GM21390 (cell line): ENCODE results near the gene NREP.
A peak's percentile ranks its signal among the peaks of the same experiment; 100 is the strongest.

Experiments
- ATAC-seq: cut with Tn5 transposase; IDR thresholded peaks from one replicate; pipeline ENCODE4 v1.9.1; 2021; ENCODE audit not compliant: unreplicated experiment

The NREP gene

DNA sequence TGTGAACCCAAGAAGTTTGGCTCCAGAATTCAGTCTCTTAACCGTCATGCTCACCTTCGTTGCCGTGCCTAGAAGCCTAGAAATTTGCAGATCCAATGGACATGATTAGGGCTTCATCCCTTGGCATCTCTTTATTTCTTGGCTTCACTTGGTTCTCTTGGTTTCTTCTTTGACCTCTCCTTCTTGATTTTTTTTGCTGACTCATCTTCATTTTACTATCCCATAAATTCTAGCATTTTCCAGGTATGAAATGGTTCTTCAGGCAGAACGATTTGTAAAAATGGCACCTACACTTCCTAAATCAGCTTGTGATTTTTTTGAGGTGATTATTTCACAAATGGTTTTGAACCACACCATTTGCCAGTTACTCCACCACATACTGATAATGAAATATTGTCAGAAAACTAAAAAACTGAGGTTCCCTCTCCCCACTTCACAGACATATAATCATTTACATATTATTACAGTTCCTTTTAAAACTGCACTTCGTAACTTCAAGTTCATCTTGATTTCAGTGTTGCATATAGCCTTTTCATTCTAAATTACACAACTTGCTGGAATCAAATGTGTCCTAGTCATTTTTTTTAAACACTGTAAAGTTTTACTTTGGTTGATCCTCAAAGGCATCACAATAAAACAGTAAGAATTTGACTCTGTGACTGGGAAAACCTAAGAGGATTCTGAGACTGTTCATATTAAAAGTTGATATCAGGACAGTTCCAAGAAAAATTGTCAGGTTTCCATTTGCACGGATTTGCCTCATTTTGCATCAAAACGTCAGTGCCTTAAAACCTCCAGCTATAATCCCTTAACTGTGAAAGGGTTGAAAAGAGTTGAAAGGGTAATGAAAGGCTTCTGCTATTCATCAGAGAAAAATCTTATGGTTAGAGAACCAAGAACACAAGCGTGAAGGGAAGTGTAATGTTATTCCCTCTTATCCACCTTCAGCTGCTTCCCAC is 8.9 kb upstream of the NREP start:
- no peak for ATAC-seq

DNA sequence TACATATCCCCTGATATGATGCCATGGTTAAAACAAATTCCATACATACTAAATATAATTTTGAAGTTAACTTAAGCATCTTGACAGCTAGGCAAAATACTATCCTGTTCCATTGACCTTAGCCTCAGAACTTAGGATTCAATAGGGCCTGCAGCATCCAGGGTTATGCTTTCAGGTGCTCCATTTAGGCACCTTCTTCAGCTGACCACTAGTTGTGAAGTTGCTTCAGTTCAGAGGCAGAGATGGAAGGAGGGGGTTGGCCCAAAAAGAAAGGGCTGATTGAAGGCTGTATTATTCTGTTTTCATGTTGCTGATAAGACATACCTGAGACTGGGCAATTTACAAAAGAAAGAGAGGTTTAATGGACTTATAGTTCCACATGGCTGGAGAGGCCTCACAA is 7.0 kb upstream of the NREP start:
- ATAC-seq: no peak

DNA sequence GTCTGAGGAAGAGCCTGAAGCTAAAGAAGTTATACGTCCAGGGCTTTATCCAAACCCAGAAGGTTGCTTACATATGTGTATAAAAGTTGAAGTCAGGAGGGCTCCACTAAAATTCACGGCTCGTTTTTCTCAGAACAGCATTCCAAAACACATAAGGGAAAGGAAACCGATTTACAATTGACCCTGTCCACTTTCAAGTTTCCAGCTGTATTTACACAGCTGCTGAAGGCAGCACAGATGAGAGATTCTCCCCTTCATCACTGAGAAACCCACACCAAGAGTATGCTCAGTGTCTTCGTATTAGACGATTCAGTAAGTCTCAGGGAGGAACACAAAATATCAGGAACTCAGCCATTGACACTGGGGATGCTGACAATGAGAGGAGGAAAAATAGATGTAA is 5.9 kb upstream of the NREP start:
- ATAC-seq: no peak

DNA sequence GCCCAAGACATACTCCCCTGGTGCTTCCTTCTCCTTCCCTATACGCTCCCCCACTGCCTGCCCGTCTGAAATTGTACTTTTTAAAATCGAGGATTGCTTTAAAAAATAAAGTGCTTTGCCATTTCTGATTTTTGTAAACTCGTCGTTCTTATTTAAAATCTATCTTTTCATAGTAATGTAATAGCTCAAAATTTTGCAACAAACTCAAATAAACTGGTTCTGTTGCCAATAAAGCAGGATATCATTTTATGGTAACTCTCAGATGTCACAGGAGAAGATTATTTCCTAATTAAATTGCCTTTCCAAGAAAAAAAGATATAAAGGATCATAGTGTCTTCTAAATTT is 1.3 kb upstream of the NREP start:
- no peak for ATAC-seq

DNA sequence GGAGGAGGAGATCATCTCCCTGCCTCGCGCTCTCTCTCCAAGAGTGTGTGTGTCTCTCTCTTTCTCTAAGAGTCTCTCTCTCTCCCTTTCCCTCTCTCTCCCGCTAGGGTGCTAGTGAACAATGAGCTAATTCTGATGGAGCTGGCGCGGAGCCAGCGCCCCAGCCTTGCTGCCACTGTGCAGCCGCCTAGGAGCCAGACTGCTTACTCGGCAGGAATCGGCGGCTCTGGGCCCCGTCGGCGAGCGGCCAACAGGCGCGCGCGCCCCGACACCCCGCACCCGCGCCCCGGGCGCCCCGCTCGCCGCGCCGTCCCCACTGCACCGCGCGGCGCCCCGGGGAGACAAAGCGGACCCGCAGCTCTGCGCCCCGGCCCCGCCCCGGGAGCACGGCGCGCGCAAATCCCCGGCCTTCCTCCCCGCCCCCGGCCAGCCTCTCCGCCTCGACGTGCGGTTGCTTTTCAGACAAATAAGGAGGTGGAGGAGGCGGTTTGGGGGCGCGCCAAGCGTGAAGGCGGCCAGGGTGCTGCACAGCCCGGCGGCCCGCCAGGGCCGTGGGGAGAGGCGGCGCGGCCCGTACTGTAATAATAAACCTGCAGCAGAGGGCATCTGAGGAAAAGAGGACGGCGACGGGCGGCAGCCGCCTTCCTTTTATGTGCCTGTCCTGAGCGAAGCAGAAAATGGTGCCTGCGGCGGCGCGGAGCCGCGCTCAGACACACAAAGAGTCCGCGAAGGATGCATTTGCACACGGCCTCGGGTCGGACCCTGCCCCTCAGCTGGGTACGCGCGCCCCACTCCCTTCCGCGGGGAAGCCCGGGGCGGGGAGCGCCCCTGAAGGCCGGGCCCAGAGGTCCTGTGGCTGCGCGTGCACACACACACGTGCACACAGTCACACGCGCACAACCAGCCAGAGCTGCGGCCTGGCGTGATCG is 625 bp upstream of the NREP start:
- ATAC-seq: peak; percentile 72

DNA sequence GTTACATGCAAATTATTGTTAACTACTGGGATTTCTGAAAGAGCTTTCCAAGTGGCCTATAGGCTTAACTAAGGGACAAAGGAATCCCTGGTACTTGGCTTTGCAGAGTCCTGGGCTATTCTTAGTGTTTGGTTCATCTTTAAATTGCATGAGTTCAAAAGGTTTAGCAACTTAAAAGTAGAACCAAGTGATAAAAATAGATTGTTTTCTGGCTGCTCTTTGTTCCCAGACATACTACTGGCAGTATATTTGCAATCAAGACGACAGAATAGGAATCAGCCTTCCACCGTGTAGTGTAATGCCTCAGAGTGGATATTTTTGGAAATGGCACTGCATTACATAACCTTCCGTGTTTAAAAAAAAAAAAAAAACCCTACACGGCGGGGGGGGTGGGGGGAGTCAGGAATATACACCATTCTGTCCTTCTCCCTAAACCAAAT is 1.0 kb downstream of the NREP start:
- ATAC-seq: no peak

DNA sequence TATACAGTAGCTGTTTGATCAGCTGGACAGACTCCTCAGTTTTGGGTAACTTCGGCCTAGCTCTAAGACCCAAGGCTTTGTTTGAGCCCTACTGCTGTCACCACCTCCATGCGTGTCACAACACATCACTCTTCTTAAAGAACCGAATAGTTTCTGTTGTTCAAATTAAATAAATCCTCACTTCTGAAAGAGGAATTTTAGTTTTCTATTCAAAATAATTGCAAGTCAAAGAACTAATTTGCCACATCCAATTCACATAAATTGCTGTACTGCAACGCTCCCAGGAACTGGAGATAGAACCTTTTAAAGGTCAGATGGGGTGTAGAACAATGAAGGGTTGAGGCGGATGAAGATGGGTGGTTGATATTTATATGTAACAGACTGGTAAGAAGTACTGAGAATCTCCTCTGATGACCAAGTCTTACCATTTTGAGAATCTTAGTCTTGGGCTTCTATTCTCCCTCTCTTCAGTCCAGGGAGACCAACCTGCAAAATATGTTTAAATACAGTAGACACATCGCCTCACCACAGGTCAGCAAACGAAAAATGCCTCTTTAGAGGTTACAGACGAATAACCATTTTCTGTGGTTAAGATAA is 1.6 kb downstream of the NREP start:
- ATAC-seq: no peak

DNA sequence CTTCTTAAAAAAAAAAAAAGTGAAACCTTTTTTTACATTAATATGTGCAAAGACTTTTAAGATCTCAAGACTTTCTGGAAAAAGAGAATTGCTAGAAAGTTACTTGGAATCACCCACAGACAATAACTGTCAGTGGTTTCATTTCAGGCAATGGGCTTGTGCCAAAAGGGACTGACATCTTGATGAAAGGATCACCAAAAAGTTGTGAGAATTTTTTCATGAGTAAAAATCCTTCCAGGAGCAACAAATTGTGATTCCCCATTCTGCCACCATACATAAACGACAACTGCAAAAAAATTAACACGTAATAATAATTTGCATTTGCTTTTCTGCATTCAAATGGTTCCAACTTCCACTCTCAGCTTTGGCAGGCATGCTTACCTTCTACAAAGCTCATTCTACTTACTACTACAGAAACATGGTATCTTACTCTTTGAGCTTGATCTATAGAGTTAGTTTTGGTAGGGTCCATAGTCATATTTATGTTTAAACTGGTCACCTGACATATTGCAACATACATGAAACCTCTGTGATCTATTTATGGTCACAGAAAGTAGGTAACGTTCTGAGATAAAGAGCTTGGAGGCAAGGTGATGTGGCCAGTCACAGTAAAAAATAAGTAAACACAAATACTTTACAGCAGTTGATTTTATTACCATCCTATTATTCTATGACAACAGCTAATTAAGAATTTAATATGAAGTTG is 3.0 kb downstream of the NREP start:
- no peak for ATAC-seq

DNA sequence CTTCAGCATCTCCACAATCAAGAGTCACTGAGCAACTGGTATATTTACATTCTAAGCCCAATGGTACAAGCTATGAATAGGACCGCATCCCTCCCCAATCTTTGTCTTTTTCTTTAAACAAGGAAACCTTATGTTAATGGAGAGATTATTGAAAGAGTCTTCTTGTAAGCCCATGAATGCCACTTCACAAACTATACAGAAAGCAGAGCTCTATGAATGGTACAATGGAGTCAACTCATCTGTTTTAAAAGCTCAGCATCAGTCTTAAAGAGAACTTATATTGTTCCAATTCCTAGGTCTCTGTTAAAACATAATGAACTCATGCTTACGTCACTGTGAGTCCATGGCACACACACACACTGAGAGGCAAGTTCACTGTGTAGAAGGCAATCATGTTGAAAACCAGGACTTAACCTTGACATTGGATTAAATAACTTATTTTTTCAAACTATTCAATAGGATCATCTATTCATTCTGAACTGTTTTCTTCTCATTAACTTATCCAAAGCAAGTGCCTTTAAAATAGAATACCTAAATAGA is 4.5 kb downstream of the NREP start:
- ATAC-seq: no peak

DNA sequence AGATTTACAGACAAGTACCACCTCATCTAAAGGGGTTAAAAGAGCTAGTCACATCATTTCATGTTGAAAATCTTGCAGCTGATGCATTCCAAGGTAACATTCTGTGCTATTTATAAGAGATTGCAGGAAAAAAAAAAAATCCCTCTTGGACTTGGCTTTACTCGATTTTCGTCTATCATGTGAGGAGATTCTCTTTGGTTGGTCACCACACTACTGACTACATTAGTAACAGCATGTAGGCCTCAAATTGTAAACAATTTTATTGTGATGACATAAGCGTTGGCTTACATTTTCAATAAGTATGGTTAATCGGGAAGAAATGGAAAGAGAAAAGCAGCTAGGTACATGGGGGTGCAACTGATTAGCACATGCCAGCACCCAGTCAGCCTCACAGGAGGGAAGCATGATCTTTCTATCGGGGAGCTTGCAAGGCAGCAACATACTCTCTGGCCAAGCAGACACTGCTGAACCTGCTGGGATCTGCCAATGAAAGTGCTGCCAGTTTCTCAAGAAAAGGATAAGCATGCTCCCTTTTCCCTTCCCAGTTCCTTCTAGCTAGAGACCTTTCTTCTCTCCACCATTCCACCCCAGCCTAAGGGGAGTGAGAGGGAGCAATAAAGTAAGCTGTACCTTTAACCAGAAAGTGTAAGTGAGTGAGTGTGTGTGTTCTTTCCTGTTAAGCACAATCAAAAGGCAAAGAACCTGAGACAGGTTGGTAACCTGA is 7.5 kb downstream of the NREP start:
- ATAC-seq: no peak

DNA sequence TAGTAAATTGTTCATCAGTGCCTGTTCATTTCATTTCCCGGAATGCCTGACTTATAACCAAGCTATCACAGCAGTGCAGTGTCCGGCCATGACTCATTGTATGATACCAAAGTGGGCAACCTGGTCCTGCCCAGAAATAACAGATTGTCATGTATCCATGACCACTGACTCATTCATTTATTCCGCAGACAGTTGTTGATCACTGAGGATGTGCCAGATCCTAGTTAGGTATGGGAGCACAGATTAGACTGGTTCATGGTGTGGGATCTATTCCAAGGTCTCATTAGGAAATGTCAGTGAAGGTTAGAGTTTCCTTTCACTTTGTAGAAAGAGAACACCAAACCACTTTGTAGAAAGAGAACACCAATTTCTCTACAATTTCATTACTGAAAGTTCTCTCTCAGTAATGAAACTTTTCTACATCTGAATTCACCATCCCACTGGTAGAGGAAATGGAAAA is 8.7 kb downstream of the NREP start:
- ATAC-seq: no peak

DNA sequence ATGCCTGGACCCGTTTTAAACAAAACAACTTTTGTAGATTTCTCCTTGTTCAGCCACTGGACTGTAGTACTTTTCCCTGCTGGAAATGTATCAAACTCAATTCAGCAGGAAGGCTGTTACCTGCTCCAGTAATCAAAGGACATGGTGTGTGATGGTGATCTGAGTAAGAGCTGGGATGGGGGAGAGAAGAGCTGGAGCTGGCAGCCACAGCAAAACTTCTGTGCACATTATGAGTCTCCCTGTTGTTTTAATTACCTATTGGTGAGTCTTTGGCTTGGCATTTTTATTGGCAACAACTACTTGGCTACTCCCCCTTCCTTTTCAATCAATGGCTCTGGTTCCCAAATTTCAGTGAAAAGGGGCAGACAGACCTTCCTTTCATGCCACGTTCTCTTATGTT is 9.7 kb downstream of the NREP start:
- ATAC-seq: no peak

DNA sequence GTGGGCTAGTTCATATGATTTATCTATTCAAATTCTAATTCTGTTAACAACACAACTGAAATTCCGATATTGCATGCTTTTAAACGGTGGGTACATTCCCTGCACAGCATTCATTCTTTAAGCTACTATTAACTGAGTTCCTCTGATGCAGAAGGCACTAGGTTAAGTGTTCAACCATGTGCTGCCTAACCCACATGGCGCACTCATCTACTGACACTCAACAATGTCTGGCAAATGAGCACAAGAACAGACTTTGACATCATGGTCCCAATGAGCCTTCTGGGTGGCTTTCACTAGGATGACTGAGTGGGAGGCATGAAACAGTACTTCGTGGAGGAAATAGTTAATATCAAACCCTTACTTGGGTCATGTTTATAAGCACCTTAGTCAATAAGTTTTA is 10.2 kb downstream of the NREP start:
- no peak for ATAC-seq

DNA sequence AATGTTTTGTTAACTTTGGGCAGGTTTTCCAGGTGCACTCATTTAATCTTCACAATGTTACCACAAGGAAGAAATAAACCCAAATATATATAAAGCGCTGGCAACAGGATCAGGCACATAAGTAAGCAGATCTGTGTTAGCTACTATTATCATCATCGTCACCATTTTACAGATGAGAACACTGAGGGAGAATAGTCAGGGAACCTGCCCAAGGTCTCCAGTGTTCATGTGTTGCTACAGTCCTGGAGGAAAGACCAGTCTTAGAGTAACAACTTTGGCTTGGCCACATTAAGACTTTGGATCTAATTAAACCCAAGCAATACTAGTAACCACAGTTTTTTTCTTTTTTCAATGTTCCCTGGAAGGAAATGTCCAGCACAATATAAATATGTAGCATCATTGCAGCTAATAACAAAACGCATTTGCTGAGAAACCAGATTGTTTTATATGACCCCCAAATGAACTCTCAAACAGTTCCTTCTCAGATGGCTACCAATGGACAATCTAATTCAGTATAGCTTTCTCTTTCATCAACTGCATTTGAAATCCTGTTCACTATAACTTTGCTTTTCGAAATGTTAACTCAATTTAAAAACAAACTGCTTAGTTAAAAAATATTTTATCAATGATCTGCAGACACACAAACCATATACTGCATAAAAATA is 11.8 kb downstream of the NREP start:
- no peak for ATAC-seq

DNA sequence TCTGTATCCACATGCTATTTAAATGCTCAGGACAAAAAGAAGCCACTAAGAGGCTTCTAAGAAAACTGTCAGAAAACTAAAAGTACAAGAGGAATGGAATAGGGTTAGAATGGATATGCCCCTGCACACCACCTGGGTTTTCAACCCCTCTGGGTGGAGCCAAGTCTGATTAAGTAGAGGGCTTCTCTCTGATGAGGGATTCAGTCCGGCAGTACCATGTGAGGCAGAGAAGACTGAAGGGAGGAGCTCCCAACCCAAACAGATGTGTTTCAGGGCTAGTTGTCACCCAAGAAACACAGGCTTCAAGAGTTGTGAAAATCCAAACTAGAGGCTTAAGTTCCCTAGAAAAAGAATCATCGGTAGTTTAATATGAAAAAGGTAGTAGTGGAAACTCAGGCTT is 12.5 kb downstream of the NREP start:
- ATAC-seq: no peak

DNA sequence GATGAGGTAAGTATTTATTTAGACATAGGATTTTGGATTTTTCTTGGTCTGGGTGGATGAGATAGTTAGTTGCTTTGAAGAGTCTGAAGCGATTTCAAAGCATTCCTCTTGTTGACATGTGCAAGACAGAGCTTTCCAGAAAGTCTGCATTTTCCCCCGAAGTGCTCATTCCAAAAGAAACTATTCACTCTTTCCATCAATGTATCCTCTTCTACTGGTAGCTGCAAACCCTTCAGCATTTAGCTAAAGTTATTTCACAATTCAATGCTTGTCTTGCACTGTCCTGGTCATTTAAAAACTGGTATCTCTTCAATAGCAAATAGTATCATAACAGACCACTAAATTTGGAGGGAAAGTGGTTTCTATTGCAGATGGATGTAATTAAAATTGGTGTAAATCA is 13.0 kb downstream of the NREP start:
- ATAC-seq: no peak

DNA sequence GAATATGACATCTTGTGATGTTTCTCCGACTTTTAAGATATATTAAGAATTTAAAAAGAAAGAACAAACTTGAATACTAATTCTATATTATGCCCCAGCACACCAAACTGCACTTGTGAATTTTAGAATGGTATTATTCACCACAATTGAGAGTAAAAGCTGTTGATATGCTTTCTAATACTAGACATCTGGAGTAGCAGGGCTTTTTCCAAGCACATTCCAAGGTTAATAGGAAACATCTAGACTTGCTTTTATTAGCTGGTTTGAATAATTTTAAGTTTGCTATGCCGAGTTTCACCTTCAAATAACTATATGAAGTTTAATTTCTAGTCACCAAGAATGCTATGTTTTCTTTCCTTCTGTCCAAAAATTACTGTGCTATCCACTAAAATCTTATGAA is 13.5 kb downstream of the NREP start:
- no peak for ATAC-seq

DNA sequence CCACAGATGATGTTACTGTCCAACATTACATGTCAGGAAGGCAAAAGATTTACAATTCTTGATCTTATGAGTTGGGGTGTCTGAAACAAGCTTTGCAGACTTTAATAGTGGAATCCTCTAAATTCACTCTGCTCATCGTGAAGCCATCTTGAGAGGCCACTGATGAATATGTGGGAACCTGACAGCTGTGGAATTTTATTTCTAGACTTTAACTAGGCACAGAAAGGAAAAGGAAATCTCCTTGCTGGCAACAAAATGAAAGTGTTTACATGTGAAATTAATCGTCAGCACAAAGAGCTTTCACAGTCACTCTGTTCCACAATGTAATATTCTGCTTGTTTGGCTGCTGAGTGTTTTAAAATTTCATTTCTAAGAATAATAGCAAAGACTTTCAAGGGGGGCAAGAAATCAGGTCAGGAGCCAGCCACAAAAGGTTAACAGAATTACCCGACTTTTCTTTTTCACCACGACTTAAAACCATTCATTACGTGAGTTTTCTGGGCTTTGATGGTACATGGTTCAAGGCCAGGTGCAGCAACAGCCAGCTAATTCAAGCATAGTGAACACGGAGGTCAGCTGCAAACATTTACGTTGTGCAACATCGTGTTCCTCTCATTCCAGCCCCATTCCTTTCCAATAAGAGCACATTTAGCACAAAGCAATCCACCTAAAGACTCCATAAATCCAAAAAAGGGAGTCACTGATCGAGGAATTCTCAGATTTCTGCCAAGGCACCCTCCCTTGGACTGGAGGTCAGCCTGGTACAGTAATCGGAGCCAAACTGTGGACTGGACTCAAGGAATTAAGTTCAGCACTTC is 14.6 kb downstream of the NREP start:
- no peak for ATAC-seq

DNA sequence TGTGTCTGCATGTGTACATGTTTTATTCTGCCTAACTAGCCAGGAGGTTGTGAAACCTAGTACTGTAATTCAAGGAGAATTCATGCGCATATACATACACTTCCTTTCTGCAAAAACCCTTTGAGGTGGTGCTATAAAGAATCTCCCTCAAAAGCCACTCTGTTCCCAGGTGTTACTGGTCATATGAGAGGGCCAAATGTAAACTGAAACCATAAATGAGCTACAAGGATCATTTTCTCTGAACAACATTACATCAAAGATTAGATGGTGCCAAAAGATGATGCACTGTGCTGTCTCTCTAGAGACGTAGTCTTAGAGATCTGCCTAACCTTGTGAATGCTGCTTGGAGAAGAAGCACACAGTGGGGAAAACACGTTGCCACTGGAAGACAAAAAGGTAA is 15.7 kb downstream of the NREP start:
- peak; percentile 62 for ATAC-seq
